Keratinocyte (primary cell): ENCODE data around the gene HOXD10. TPM values are rescaled to one million over a fixed set of nuclear protein-coding genes. Genes with fewer than 3 reads are reported as not detected.

Source experiments
- DNase-seq: peaks from one replicate; pipeline ENCODE4 v3.0.0-alpha.2; 2011; ENCODE audit warnings: low read depth, missing footprints, low spot score
- FAIRE-seq: peaks from 2 replicates; lab custom pipeline; 2011; peaks lifted over from hg19 to GRCh38; lab: Jason Lieb, UNC
- H2AFZ ChIP-seq: 2 replicates; pipeline ENCODE4 v1.6.0; 2012; ENCODE audit warnings: low read length, control low read depth, inconsistent platforms; ENCODE audit not compliant: control insufficient read depth
- H3K27ac ChIP-seq: 2 replicates; pipeline ENCODE4 v1.5.1; 2011; ENCODE audit warnings: low read length; ENCODE audit not compliant: control insufficient read depth, insufficient read depth
- H3K27me3 ChIP-seq: 3 replicates; pipeline ENCODE4 v1.6.0; 2011; ENCODE audit warnings: low read length; ENCODE audit not compliant: control insufficient read depth, insufficient read depth; ENCODE audit errors: extremely low read depth
- H3K36me3 ChIP-seq, 2 experiments: 2 replicates in 1 of 2; 3 replicates in 1 of 2; pipeline ENCODE4 v1.5.1; 2011; ENCODE audit warnings: low read length in 2 of 2, mild to moderate bottlenecking in 1 of 2; ENCODE audit not compliant: control insufficient read depth in 2 of 2, insufficient read depth in 2 of 2; ENCODE audit errors: extremely low read depth in 1 of 2
- H3K4me1 ChIP-seq: 3 replicates; pipeline ENCODE4 v1.5.1; 2011; ENCODE audit warnings: low read length; ENCODE audit not compliant: control insufficient read depth, insufficient read depth; ENCODE audit errors: extremely low read depth
- H3K4me2 ChIP-seq: 3 replicates; pipeline ENCODE4 v1.6.0; 2011; ENCODE audit warnings: low read depth, low read length; ENCODE audit not compliant: control insufficient read depth, insufficient read depth; ENCODE audit errors: extremely low read depth
- H3K4me3 ChIP-seq, 3 experiments: fragments of 200-600 bp in 1 of 3; sonication (generic) in 1 of 3; 2 replicates in 2 of 3; 3 replicates in 1 of 3; pipeline ENCODE4 v1.5.1; 2011 to 2016; ENCODE audit warnings: low read length in 3 of 3, mild to moderate bottlenecking in 3 of 3, control low read depth in 2 of 3, inconsistent platforms in 1 of 3, low read depth in 1 of 3, mixed read lengths in 1 of 3, mixed run types in 1 of 3, moderate library complexity in 1 of 3; ENCODE audit not compliant: control insufficient read depth in 2 of 3, insufficient read depth in 2 of 3; ENCODE audit errors: extremely low read depth in 1 of 3
- H3K79me2 ChIP-seq: 2 replicates; pipeline ENCODE4 v1.6.0; 2012; ENCODE audit warnings: low read length; ENCODE audit not compliant: control insufficient read depth, insufficient read depth
- H3K9ac ChIP-seq: 3 replicates; pipeline ENCODE4 v1.6.0; 2011; ENCODE audit warnings: low read length; ENCODE audit not compliant: control insufficient read depth, insufficient read depth; ENCODE audit errors: extremely low read depth
- H3K9me1 ChIP-seq: 3 replicates; pipeline ENCODE4 v1.6.0; 2011; ENCODE audit warnings: low read length; ENCODE audit not compliant: control insufficient read depth, insufficient read depth; ENCODE audit errors: extremely low read depth
- H3K9me3 ChIP-seq: 2 replicates; pipeline ENCODE4 v1.5.1; 2012; ENCODE audit warnings: low read depth, low read length; ENCODE audit not compliant: control insufficient read depth
- H4K20me1 ChIP-seq: 3 replicates; pipeline ENCODE4 v1.6.0; 2011; ENCODE audit warnings: low read length; ENCODE audit not compliant: control insufficient read depth, insufficient read depth; ENCODE audit errors: extremely low read depth
- EZH2 ChIP-seq: IDR thresholded peaks from one replicate; pipeline ENCODE4 v1.6.1; 2012; ENCODE audit warnings: inconsistent platforms, mild to moderate bottlenecking, low read length, moderate library complexity
- dilution Hi-C: fragments of 300-500 bp; cut with MboI; formaldehyde crosslinking; loops from one replicate; pipeline ENCODE4 v1.7.0; 2020; ENCODE audit warnings: low sequenced_read_pairs; ENCODE audit not compliant: extremely low pct_ligation_motif_present
- polyA plus RNA-seq, 5 experiments: library from polyadenylated mRNA; depleted of rRNA in 3 of 5; stranded (reverse) in 3 of 5; stranded (forward) in 1 of 5; unstranded in 1 of 5; fragments of >200 nt; gene quantifications; 1 replicate in 1 of 5; 2 replicates in 3 of 5; 3 replicates in 1 of 5; pipeline versions ENCODE4 v1.2.1 to v1.2.3, GENCODE V29; 2011 to 2012; ENCODE audit warnings: missing spikeins in 2 of 5, low read depth in 1 of 5, low replicate concordance in 1 of 5
- TF ChIP-seq, protein P1 (sequence below), 3 experiments: IDR thresholded peaks in 1 of 3; conservative IDR thresholded peaks in 1 of 3; optimal IDR thresholded peaks in 1 of 3; 2 replicates in 2 of 3; 3 replicates in 1 of 3; pipeline versions ENCODE3 to v1.5.1; 2011; ENCODE audit warnings: low read length in 3 of 3, mild to moderate bottlenecking in 3 of 3, moderate library complexity in 2 of 3, control low read depth in 1 of 3, inconsistent platforms in 1 of 3; ENCODE audit not compliant: insufficient read depth in 2 of 3; ENCODE audit errors: extremely low read depth in 1 of 3

Gene HOXD10
- polyA plus RNA-seq, 1 donor (not counting 4 experiments of a cell fraction or from before 2014, with no cell fraction given) = not detected

DNA sequence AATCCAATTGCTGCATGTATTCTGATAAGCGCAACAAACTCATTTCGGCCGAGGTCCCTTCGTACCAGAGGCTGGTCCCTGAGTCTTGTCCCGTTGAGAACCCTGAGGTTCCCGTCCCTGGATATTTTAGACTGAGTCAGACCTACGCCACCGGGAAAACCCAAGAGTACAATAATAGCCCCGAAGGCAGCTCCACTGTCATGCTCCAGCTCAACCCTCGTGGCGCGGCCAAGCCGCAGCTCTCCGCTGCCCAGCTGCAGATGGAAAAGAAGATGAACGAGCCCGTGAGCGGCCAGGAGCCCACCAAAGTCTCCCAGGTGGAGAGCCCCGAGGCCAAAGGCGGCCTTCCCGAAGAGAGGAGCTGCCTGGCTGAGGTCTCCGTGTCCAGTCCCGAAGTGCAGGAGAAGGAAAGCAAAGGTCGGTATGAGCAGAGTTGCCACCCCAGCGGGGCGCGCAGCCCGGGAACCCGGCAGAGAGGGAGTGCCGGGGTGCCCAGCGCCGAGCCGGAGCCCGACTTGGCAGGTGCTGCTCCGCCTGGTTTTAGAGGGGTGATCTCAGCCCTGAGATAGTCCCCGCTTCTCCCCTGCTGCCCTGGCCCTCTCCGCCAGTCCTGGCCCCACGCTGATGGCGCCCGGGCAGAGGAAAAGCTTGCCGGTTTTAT, 714 bp downstream of the HOXD10 start:
- Histone ChIP-seq H3K9me1 (no peaks in the 10 kb centered on the region), H3K9ac (no peak overlapping the region), H3K4me1 (no peaks in the 10 kb centered on the region), H3K27ac (no peak overlapping the region), H2AFZ (no peak overlapping the region), H3K79me2 (no peaks in the 10 kb centered on the region), H3K4me3 (no peak overlapping the region), H4K20me1 (no peaks in the 10 kb centered on the region), H3K27me3 (peaks cover 97% of the 10 kb centered on the region), H3K4me2 (no peak overlapping the region), H3K36me3 (no peaks in the 10 kb centered on the region), H3K9me3 (peaks cover 4% of the 10 kb centered on the region)
- FAIRE-seq = no peak
- DNase-seq = no peak
- TF ChIP-seq, protein P1, sequence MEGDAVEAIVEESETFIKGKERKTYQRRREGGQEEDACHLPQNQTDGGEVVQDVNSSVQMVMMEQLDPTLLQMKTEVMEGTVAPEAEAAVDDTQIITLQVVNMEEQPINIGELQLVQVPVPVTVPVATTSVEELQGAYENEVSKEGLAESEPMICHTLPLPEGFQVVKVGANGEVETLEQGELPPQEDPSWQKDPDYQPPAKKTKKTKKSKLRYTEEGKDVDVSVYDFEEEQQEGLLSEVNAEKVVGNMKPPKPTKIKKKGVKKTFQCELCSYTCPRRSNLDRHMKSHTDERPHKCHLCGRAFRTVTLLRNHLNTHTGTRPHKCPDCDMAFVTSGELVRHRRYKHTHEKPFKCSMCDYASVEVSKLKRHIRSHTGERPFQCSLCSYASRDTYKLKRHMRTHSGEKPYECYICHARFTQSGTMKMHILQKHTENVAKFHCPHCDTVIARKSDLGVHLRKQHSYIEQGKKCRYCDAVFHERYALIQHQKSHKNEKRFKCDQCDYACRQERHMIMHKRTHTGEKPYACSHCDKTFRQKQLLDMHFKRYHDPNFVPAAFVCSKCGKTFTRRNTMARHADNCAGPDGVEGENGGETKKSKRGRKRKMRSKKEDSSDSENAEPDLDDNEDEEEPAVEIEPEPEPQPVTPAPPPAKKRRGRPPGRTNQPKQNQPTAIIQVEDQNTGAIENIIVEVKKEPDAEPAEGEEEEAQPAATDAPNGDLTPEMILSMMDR (optimal IDR thresholded peaks at IDR 0.05 in 1 of 3, IDR thresholded peaks at IDR 0.05 in 1 of 3, conservative IDR thresholded peaks at IDR 0.05 in 1 of 3; ENCODE audit: extremely low read depth in 1 of 3, insufficient read depth in 2 of 3, low read length in 3 of 3) = no peak
- TF ChIP-seq EZH2 = peak; percentile 62
- dilution Hi-C loops = no loop called here

DNA sequence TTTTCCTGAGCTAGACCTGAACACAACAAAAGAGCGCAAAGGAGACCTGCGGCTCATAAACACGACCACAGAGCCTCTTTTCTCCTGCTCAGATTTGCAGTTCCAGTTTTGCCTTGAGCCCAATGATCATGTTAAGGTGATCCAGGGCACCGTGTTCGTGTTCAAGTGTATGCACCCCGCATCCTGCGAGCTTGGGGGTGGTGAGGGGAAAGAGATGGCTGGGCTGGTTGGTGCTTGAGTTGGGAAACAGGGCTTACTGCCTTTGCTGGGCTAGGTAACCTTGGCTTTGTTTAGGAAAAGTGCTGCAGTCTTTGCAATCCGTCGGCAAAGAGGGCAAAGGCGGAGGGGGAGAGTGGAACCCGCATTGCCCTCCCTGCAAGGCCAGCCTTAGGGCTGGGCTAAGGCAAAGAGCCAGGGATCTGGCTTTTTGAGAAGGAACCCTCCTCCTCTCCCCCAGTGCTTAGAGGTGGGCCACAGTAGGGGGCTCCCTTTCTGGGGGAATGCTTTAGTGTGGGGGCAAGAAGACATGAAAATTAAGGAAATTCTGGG, 1.3 kb downstream of the HOXD10 start:
- dilution Hi-C loops = no loop called here
- FAIRE-seq = no peak
- TF ChIP-seq, protein P1 (optimal IDR thresholded peaks at IDR 0.05 in 1 of 3, IDR thresholded peaks at IDR 0.05 in 1 of 3, conservative IDR thresholded peaks at IDR 0.05 in 1 of 3; ENCODE audit: extremely low read depth in 1 of 3, insufficient read depth in 2 of 3, low read length in 3 of 3) = no peak

More for the DNA sequence above, 1.3 kb downstream of the HOXD10 start:
- Histone ChIP-seq H4K20me1 (no peaks in the 10 kb centered on the region), H3K4me2 (no peak overlapping the region), H2AFZ (no peak overlapping the region), H3K4me1 (no peaks in the 10 kb centered on the region), H3K9me3 (peaks cover 4% of the 10 kb centered on the region), H3K36me3 (no peaks in the 10 kb centered on the region), H3K27ac (no peak overlapping the region), H3K4me3 (no peak overlapping the region), H3K27me3 (peaks cover 97% of the 10 kb centered on the region), H3K9ac (no peak overlapping the region), H3K79me2 (no peaks in the 10 kb centered on the region), H3K9me1 (no peaks in the 10 kb centered on the region)
- DNase-seq = no peak
